ENCODE data around the gene LIN7A.

GRCh38 chr12:80941916-80942315, 4.2 kb upstream of the LIN7A start:
- TF ChIP-seq CTCF (IDR thresholded peaks at IDR 0.05; ENCODE audit: low read depth, low read length, poor library complexity, severe bottlenecking) (no peak), EZH2phosphoT487 (IDR thresholded peaks at IDR 0.05; ENCODE audit: borderline replicate concordance, low read length) (no peak)

Measured in DOHH2 (cell line).